HEK293T (cell line): ENCODE results near the gene TIGD1.

Experiments
- ELF4 ChIP-seq: fragments of 450-650 bp; IDR thresholded peaks from 2 replicates; pipeline ENCODE4 v1.6.1; 2017; ENCODE audit warnings: antibody characterized with exemption
- LEF1 ChIP-seq: fragments of 450-650 bp; IDR thresholded peaks from 2 replicates; pipeline ENCODE4 v1.6.1; 2017; ENCODE audit warnings: mild to moderate bottlenecking, borderline replicate concordance
- PKNOX1 ChIP-seq: fragments of 450-650 bp; IDR thresholded peaks from 2 replicates; pipeline ENCODE4 v1.6.1; 2016

GRCh38 chr2:232502511-232502910 is 47.8 kb downstream of the TIGD1 start:
- TF ChIP-seq PKNOX1 (no peak), ELF4 (no peak), LEF1 (no peak)
